WI38 (cell line): Measurements from ENCODE around the gene HAPLN2.

Source experiments
- H3K4me3 ChIP-seq: 2 replicates; pipeline ENCODE4 v1.5.1; 2011; ENCODE audit warnings: low read depth, mild to moderate bottlenecking, control low read depth, low read length
- TF ChIP-seq, protein P1 (sequence below): IDR thresholded peaks from 2 replicates; pipeline ENCODE4 v1.5.1; 2012; ENCODE audit warnings: low read depth, mild to moderate bottlenecking, control low read depth, low read length

The HAPLN2 gene

DNA sequence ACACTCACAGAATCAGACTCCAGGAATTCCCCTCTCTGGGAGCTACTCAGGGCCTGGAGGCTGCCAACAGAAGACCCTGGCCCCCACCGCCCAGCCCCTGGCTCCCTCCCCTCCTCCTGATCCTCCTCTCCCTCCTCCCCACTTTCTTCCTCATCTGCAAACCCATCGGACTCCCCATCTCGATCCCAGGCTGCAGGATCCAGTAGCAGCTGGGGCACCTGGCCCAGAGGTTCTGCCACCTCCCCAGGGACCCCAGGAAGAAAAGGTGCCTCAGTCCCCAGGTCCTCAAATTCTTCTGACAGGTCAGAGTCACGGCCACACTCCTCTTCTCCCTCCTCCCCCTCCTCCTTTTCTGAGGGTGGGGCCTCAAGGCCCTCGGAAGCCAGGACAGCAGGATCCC is 50.6 kb downstream of the HAPLN2 start:
- no peak overlapping the region for H3K4me3 ChIP-seq
- TF ChIP-seq, protein P1, sequence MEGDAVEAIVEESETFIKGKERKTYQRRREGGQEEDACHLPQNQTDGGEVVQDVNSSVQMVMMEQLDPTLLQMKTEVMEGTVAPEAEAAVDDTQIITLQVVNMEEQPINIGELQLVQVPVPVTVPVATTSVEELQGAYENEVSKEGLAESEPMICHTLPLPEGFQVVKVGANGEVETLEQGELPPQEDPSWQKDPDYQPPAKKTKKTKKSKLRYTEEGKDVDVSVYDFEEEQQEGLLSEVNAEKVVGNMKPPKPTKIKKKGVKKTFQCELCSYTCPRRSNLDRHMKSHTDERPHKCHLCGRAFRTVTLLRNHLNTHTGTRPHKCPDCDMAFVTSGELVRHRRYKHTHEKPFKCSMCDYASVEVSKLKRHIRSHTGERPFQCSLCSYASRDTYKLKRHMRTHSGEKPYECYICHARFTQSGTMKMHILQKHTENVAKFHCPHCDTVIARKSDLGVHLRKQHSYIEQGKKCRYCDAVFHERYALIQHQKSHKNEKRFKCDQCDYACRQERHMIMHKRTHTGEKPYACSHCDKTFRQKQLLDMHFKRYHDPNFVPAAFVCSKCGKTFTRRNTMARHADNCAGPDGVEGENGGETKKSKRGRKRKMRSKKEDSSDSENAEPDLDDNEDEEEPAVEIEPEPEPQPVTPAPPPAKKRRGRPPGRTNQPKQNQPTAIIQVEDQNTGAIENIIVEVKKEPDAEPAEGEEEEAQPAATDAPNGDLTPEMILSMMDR: no peak

DNA sequence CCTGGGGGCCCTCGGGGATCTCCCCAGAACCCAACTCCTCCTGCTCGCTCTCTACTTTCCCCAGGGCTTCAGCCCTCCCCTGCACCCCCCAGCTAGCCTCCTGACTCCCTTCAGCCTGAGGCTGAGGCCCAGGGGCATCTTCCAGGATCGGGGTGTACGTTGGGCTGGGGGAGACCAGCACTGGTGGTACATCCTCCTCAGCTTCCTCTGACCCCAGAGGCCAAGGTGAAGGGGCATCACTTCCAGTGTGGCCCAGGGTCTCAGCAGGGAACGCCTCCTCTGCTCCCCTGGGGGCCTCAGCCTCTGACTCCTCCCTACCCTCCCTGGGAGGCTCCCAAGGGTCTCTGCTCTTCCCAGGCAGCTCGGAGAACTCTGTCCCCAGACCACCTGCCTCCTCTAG is 51.1 kb downstream of the HAPLN2 start:
- TF ChIP-seq, protein P1: no peak
- no peak overlapping the region for H3K4me3 ChIP-seq

DNA sequence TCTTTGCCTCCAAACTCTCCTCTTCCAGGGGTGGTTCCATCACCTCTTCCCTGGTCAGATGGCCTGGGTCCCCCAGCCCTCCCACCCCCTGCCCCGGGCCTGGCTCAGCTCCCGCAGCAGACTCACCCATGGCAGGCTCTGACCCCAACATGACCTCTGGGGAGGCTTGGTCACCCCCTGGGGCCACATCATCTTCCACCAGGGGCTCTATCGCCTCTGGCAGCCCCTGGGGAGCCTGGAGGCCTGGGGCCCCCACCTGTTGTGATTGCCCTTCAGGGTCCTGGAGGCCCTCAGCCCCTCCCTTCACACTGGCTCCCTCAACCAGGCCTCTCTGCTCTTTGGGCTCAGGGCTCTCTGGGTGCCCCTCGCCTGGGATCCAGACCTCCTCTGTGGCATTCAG is 51.6 kb downstream of the HAPLN2 start:
- TF ChIP-seq, protein P1: no peak
- H3K4me3 ChIP-seq: no peak overlapping the region

DNA sequence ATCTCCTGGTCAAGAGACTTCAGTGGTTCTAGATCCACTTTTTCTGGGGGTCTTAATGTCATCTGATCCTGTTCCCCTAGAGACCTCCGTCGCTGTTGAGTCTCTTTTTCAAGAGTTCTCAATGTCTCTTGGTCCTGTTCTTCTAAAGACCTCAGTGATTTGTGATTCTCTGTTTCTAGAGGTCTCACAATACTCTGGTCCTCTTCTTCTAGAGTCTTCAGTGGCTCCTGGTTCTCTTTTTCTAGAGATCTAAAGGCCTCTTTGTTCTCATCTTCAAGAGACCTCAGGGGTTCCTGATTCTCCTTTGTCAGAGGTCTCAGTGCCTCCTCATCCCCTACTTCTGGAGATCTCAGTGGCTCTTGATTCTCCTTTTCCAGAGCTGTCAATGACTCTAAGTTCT is 52.6 kb downstream of the HAPLN2 start:
- no peak overlapping the region for H3K4me3 ChIP-seq
- TF ChIP-seq, protein P1: no peak

GRCh38 chr1:156673387-156674121 is 54.3 kb downstream of the HAPLN2 start:
- H3K4me3 ChIP-seq: no peak overlapping the region
- TF ChIP-seq, protein P1: no peak
